ENCODE measurements around the gene AHCTF1. TPM values are rescaled to one million over a fixed set of nuclear protein-coding genes. Genes with fewer than 3 reads are reported as not detected.
"Not testable (repeated sequence)": the region's sequence is repeated elsewhere in the genome, so short reads cannot be mapped to it uniquely, and the experiment has no call there.

Gene AHCTF1
- total and polyA plus RNA-seq, 7 donors = 3.7 to 61.8 (median 35.7) TPM

- H3K4me3 ChIP-seq = no peak overlapping the region
- intact Hi-C loops (cut with DNase I) = no loop called here
- no peak overlapping the region for H3K27ac ChIP-seq
- no peak for DNase-seq
- TF ChIP-seq CTCF (IDR thresholded peaks at IDR 0.05) (no peak), POLR2A (IDR thresholded peaks at IDR 0.05) (no peak), EP300 (IDR thresholded peaks at IDR 0.05) (no peak), POLR2AphosphoS5 (IDR thresholded peaks at IDR 0.05) (no peak)
- no peaks in the 10 kb centered on the region for H3K4me1 ChIP-seq
- H3K9me3 ChIP-seq = no peaks in the 10 kb centered on the region
- H3K36me3 ChIP-seq = peaks cover 33 to 100% (median 55%) of the 10 kb centered on the region in 4 donors
- no peaks in the 10 kb centered on the region for H3K27me3 ChIP-seq
- WGBS, 2 donors = 96% methylated on average over 1 of the region's 1 CpG
These were observed 75.4 kb downstream of the AHCTF1 start for GRCh38 chr1:246856371-246856770.

GRCh38 chr1:246850640-246851039 lies 81.1 kb downstream of the AHCTF1 start:
- H3K4me3 ChIP-seq; DNase-seq; H3K27me3 ChIP-seq; H3K4me1 ChIP-seq; H3K27ac ChIP-seq; intact Hi-C loops (cut with DNase I); H3K9me3 ChIP-seq: not testable (repeated sequence)
- 80 to 92% methylated on average over 3 to 5 of the region's 5 CpGs for WGBS, 2 donors
- H3K36me3 ChIP-seq = peaks cover 4 to 92% (median 25%) of the 10 kb centered on the region in 4 donors

- H3K27ac ChIP-seq = no peak overlapping the region
- intact Hi-C loops (cut with DNase I) = no loop called here
- H3K4me1 ChIP-seq = no peaks in the 10 kb centered on the region
- no peak overlapping the region for H3K4me3 ChIP-seq
- no peaks in the 10 kb centered on the region for H3K27me3 ChIP-seq
- no peak for DNase-seq
- no peaks in the 10 kb centered on the region for H3K9me3 ChIP-seq
- TF ChIP-seq EP300 (IDR thresholded peaks at IDR 0.05) (no peak), CTCF (IDR thresholded peaks at IDR 0.05) (no peak), POLR2AphosphoS5 (IDR thresholded peaks at IDR 0.05) (no peak), POLR2A (IDR thresholded peaks at IDR 0.05) (no peak)
- WGBS, 2 donors = 89 to 90% methylated on average over 5 of the region's 5 CpGs
- H3K36me3 ChIP-seq = peaks cover 0 to 86% (median 13%) of the 10 kb centered on the region in 4 donors
These were observed 87.9 kb downstream of the AHCTF1 start for GRCh38 chr1:246843876-246844275.

GRCh38 chr1:246840761-246841160 lies 91.0 kb downstream of the AHCTF1 start:
- peaks cover 0 to 60% (median 8%) of the 10 kb centered on the region in 4 donors for H3K36me3 ChIP-seq
- intact Hi-C loops (cut with DNase I); H3K9me3 ChIP-seq; H3K27ac ChIP-seq; DNase-seq; H3K4me3 ChIP-seq; H3K4me1 ChIP-seq; H3K27me3 ChIP-seq: not testable (repeated sequence)
- 74 to 92% methylated on average over 3 of the region's 3 CpGs for WGBS, 2 donors

DNA sequence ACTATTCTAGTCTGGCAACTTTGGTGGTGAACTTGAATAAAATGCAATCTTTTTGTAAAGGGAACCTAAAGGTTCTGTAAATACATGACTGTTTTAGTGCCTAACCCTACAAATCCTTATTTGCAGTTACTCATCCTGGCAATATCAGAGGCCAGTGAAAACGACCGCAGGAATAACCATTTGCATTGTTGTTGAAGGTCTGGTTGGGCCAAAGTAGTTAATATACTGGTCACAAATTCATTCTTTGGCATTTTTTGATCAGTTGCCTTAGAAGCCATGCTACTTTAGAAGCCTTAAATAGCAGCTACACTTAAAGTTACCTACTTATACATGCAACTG lies 93.7 kb downstream of the AHCTF1 start:
- TF ChIP-seq CTCF (IDR thresholded peaks at IDR 0.05) (no peak), POLR2AphosphoS5 (IDR thresholded peaks at IDR 0.05) (no peak), EP300 (IDR thresholded peaks at IDR 0.05) (no peak), POLR2A (IDR thresholded peaks at IDR 0.05) (no peak)
- H3K9me3 ChIP-seq = no peaks in the 10 kb centered on the region
- peaks cover 0 to 35% (median 8%) of the 10 kb centered on the region in 4 donors for H3K36me3 ChIP-seq
- intact Hi-C loops (cut with DNase I) = no loop called here
- no peaks in the 10 kb centered on the region for H3K27me3 ChIP-seq
- no peak overlapping the region for H3K27ac ChIP-seq
- H3K4me1 ChIP-seq = no peaks in the 10 kb centered on the region
- H3K4me3 ChIP-seq = no peak overlapping the region
- DNase-seq = no peak
- 73 to 86% methylated on average over 2 of the region's 2 CpGs for WGBS, 2 donors

- Histone ChIP-seq H3K4me3 (no peak overlapping the region), H3K4me1 (no peaks in the 10 kb centered on the region), H3K27me3 (no peaks in the 10 kb centered on the region), H3K27ac (no peak overlapping the region), H3K9me3 (no peaks in the 10 kb centered on the region), H3K36me3 (peaks cover 0 to 29% (median 7%) of the 10 kb centered on the region in 4 donors)
- DNase-seq = no peak
- TF ChIP-seq POLR2A (IDR thresholded peaks at IDR 0.05) = no peak
- TF ChIP-seq CTCF (IDR thresholded peaks at IDR 0.05) = no peak
- TF ChIP-seq POLR2AphosphoS5 (IDR thresholded peaks at IDR 0.05) = no peak
- TF ChIP-seq EP300 (IDR thresholded peaks at IDR 0.05) = no peak
- 90 to 91% methylated on average over 9 of the region's 9 CpGs for WGBS, 2 donors
- intact Hi-C loops (cut with DNase I) = no loop called here
These were observed 94.2 kb downstream of the AHCTF1 start for GRCh38 chr1:246837418-246838117.

Measured in sigmoid colon (tissue), 7 donors.